GM18508 (cell line): ENCODE results near the gene ETV1.

Experiments used
- ATAC-seq: cut with Tn5 transposase; IDR thresholded peaks from one replicate; pipeline ENCODE4 v1.9.1; 2021; ENCODE audit warnings: moderate number of reproducible peaks; ENCODE audit not compliant: insufficient read depth, unreplicated experiment

The ETV1 gene

GRCh38 chr7:13989126-13989948 is at the start of gene ETV1:
Gene ETV1 (minus strand): TSS chr7:13989666. CDS start chr7:13989052, 614 bp downstream.
- ATAC-seq, result no peak

- no peak for ATAC-seq
Observed at GRCh38 chr7:14024406-14024805, 34.9 kb upstream of the ETV1 start.

- no peak for ATAC-seq
Observed at GRCh38 chr7:14023838-14024237, 34.4 kb upstream of the ETV1 start.

GRCh38 chr7:14023342-14023741 is 33.9 kb upstream of the ETV1 start:
- ATAC-seq, result no peak

GRCh38 chr7:14021069-14021468 is 31.6 kb upstream of the ETV1 start:
- no peak for ATAC-seq

- no peak for ATAC-seq
Observed at GRCh38 chr7:14020339-14020900, 31.0 kb upstream of the ETV1 start.

GRCh38 chr7:14018751-14019150 is 29.3 kb upstream of the ETV1 start:
- ATAC-seq, result no peak

GRCh38 chr7:14016950-14017349 is 27.5 kb upstream of the ETV1 start:
- ATAC-seq, result no peak

- no peak for ATAC-seq
Observed at GRCh38 chr7:14013898-14014297, 24.4 kb upstream of the ETV1 start.

- no peak for ATAC-seq
Observed at GRCh38 chr7:14009453-14010418, 20.3 kb upstream of the ETV1 start.

GRCh38 chr7:14001139-14001538 is 11.7 kb upstream of the ETV1 start:
- ATAC-seq, result no peak

- ATAC-seq, result no peak
Observed at GRCh38 chr7:14000247-14000646, 10.8 kb upstream of the ETV1 start.

GRCh38 chr7:13998866-13999265 is 9.4 kb upstream of the ETV1 start:
- ATAC-seq, result no peak

GRCh38 chr7:13992596-13992964 is 3.1 kb upstream of the ETV1 start:
- no peak for ATAC-seq

- ATAC-seq, result no peak
Observed at GRCh38 chr7:13991791-13992595, 2.5 kb upstream of the ETV1 start.

- ATAC-seq, result peak; percentile 33
Observed at GRCh38 chr7:13990984-13991790, 1.7 kb upstream of the ETV1 start.

GRCh38 chr7:13990319-13990983 is 985 bp upstream of the ETV1 start:
- peak; percentile 65 for ATAC-seq

- no peak for ATAC-seq
Observed at GRCh38 chr7:13989949-13990305, 461 bp upstream of the ETV1 start.

GRCh38 chr7:13988731-13989125 is 738 bp downstream of the ETV1 start:
- ATAC-seq, result no peak
